ENCODE results near the gene CCR3. TPM values are rescaled to one million over a fixed set of nuclear protein-coding genes. Genes with fewer than 3 reads are reported as not detected.

CCR3 gene
- total RNA-seq, 1 experiment from 2014 or later = not detected

GRCh38 chr3:46221391-46221790, 20.9 kb upstream of the CCR3 start:
- no peak for DNase-seq (ENCODE audit: low read depth)

- DNase-seq (ENCODE audit: low read depth) = no peak
These were observed 20.3 kb upstream of the CCR3 start for GRCh38 chr3:46221938-46222337.

- DNase-seq (ENCODE audit: low read depth) = no peak
These were observed 19.7 kb upstream of the CCR3 start for GRCh38 chr3:46222435-46223161.

- DNase-seq (ENCODE audit: low read depth) = no peak
These were observed 13.7 kb upstream of the CCR3 start for GRCh38 chr3:46228260-46229242.

- DNase-seq (ENCODE audit: low read depth) = no peak
These were observed 10.9 kb upstream of the CCR3 start for GRCh38 chr3:46231323-46231722.

- DNase-seq (ENCODE audit: low read depth) = no peak
These were observed 9.1 kb upstream of the CCR3 start for GRCh38 chr3:46233194-46233593.

- no peak for DNase-seq (ENCODE audit: low read depth)
These were observed 6.8 kb upstream of the CCR3 start for GRCh38 chr3:46235425-46235824.

GRCh38 chr3:46236294-46237054, 5.8 kb upstream of the CCR3 start:
- DNase-seq (ENCODE audit: low read depth) = no peak

GRCh38 chr3:46238386-46238785, 3.9 kb upstream of the CCR3 start:
- no peak for DNase-seq (ENCODE audit: low read depth)

- DNase-seq (ENCODE audit: low read depth) = no peak
These were observed 2.8 kb upstream of the CCR3 start for GRCh38 chr3:46239301-46239938.

- no peak for DNase-seq (ENCODE audit: low read depth)
These were observed 2.3 kb upstream of the CCR3 start for GRCh38 chr3:46239952-46240351.

GRCh38 chr3:46243560-46243959, 1.3 kb downstream of the CCR3 start:
- no peak for DNase-seq (ENCODE audit: low read depth)

- no peak for DNase-seq (ENCODE audit: low read depth)
These were observed 2.9 kb downstream of the CCR3 start for GRCh38 chr3:46245146-46245545.

GRCh38 chr3:46252980-46253379, 10.7 kb downstream of the CCR3 start:
- DNase-seq (ENCODE audit: low read depth) = no peak

- no peak for DNase-seq (ENCODE audit: low read depth)
These were observed 16.3 kb downstream of the CCR3 start for GRCh38 chr3:46258525-46258924.

- no peak for DNase-seq (ENCODE audit: low read depth)
These were observed 19.8 kb downstream of the CCR3 start for GRCh38 chr3:46261926-46262594.

- DNase-seq (ENCODE audit: low read depth) = no peak
These were observed 21.7 kb downstream of the CCR3 start for GRCh38 chr3:46264002-46264401.

- DNase-seq (ENCODE audit: low read depth) = no peak
These were observed 24.3 kb downstream of the CCR3 start for GRCh38 chr3:46266598-46266997.

- no peak for DNase-seq (ENCODE audit: low read depth)
These were observed 27.3 kb downstream of the CCR3 start for GRCh38 chr3:46269556-46269955.

- no peak for DNase-seq (ENCODE audit: low read depth)
These were observed 28.2 kb downstream of the CCR3 start for GRCh38 chr3:46270474-46270873.

- DNase-seq (ENCODE audit: low read depth) = no peak
These were observed 29.0 kb downstream of the CCR3 start for GRCh38 chr3:46271209-46271745.
